Measurements from ENCODE around the gene ARPC1A.

ARPC1A gene

GRCh38 chr7:99410635-99411034 is 84.9 kb downstream of the ARPC1A start:
- no peak for DNase-seq

GRCh38 chr7:99415513-99416127 is 89.9 kb downstream of the ARPC1A start:
- peak; percentile 42 for DNase-seq
